ACC112 (cell line): ENCODE measurements around the gene BMPR1A.
"Not testable (repeated sequence)": the region's sequence is repeated elsewhere in the genome, so short reads cannot be mapped to it uniquely, and the experiment has no call there.

Experiments used
- H2AFZ ChIP-seq: fragments of 200-600 bp; sonication (generic); one replicate; pipeline ENCODE4 v1.6.0; 2017; ENCODE audit warnings: antibody characterized with exemption, low read length; ENCODE audit not compliant: unreplicated experiment
- H3K27ac ChIP-seq: fragments of 200-600 bp; sonication (generic); 2 replicates; pipeline ENCODE4 v1.5.1; 2014; ENCODE audit warnings: low read depth, mild to moderate bottlenecking, antibody characterized with exemption, low read length, moderate library complexity
- H3K27me3 ChIP-seq: fragments of 200-600 bp; sonication (generic); 2 replicates; pipeline ENCODE4 v1.6.1; 2014; ENCODE audit warnings: mild to moderate bottlenecking, antibody characterized with exemption, low read length, moderate library complexity, mixed read lengths; ENCODE audit not compliant: insufficient read depth
- H3K36me3 ChIP-seq: fragments of 200-600 bp; sonication (generic); 2 replicates; pipeline ENCODE4 v1.6.1; 2016; ENCODE audit warnings: mild to moderate bottlenecking, antibody characterized with exemption, low read length, moderate library complexity, mixed read lengths; ENCODE audit not compliant: insufficient read depth
- H3K4me1 ChIP-seq: fragments of 200-600 bp; sonication (generic); one replicate; pipeline ENCODE4 v1.6.1; 2016; ENCODE audit warnings: low read length, mixed read lengths; ENCODE audit not compliant: insufficient read depth, unreplicated experiment, control insufficient read depth
- H3K4me3 ChIP-seq: fragments of 200-600 bp; sonication (generic); 2 replicates; pipeline ENCODE4 v1.5.1; 2014; ENCODE audit warnings: mild to moderate bottlenecking, low read depth, low read length
- H3K79me2 ChIP-seq: fragments of 200-600 bp; sonication (generic); one replicate; pipeline ENCODE4 v1.6.0; 2016; ENCODE audit warnings: low read length; ENCODE audit not compliant: control insufficient read depth, unreplicated experiment, insufficient read depth

Gene BMPR1A

DNA sequence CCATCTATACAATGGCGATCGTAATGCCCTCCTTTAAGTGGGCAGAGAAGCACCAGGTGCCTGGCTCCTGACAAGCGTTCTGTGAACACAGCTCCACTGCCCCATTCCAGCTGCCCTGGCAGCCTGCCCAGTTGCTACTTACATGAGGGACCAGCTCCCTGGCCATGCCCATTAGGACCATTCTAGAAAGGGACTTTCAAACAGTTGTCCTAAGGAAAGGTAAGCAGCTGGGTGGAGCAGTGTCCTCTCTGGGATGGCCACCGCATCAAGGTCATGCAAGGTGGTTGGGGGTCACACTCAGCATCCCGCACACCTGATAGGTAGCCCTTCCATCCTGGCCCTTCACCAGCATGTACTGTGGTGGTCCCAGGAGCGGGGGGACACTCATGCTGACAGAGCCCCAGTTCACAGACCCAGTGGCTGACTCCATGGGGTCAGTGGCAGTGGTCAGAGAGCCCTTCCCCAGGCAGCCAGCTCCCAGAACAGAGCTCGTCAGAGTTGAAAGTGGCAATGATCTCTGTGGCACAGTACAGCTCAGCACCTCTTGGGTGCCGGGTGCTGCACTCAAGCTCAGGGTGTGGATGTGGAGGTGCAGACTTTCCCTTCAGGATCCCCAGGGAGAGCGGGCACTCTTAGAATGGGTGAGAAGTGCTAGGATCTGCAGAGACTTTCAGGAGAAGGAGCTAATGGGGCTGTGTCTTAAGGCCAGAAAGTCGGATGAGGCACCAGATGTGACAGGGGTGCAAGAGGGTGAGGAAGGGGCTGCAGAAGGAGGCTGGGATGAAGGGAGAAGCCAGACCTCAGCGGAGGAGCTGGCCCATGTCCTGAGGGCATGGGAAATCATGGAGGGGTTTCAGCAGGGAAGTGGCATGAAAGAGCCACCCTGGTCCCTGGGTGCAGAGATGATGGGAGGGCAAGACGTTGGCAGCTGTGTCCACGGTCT is 190.1 kb downstream of the BMPR1A start:
- Histone ChIP-seq H2AFZ (no peak overlapping the region), H3K4me1 (no peaks in the 10 kb centered on the region), H3K36me3 (no peaks in the 10 kb centered on the region), H3K27ac (no peak overlapping the region), H3K27me3 (peaks cover 7% of the 10 kb centered on the region; the same call in 1 of the 2 replicates), H3K4me3 (no peak overlapping the region), H3K79me2 (no peaks in the 10 kb centered on the region)

DNA sequence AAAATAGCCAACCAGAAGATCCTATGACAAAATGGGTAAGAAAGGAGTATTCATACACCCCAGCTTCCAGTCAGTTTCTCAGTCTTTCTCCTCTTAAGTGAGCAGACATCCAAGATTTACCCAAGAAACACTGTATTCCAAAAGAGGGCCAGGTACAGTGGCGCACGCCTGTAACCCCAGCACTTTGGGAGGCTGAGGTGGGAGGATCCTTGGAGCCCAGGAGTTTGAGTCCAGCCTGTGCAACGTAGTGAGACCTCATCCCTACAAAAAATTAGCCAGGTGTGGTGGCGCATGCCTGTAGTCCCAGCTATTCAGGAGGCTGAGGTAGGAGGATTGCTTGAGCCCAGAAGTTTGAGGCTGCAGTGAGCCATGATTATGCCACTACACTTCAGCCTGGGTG is 191.4 kb downstream of the BMPR1A start:
- not testable (repeated sequence) for H3K79me2 ChIP-seq, H3K27me3 ChIP-seq, H3K36me3 ChIP-seq, H2AFZ ChIP-seq, H3K27ac ChIP-seq, H3K4me1 ChIP-seq, H3K4me3 ChIP-seq

DNA sequence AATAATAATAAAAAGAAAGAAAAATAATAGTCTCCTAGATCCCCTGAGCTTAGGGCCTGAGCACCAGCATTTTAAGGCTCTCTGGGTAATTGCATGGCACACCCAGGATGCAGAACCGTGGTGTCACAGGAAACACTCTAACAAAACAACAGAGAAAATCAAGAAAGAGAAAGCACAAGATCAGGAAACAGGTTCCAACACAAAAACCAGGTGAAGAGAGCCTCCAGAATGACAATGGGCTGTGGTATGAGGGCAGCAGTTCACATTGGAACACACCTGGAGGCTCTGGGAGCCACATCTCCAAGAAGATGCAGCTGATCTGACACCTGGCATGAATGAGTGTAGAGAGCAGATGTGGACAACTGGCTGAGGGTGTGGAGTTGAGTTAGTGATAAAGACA is 193.9 kb downstream of the BMPR1A start:
- Histone ChIP-seq H3K4me3 (no peak overlapping the region), H3K27me3 (no peaks in the 10 kb centered on the region), H3K4me1 (peaks cover 5% of the 10 kb centered on the region), H3K27ac (no peak overlapping the region), H3K36me3 (no peaks in the 10 kb centered on the region), H3K79me2 (no peaks in the 10 kb centered on the region), H2AFZ (no peak overlapping the region)

DNA sequence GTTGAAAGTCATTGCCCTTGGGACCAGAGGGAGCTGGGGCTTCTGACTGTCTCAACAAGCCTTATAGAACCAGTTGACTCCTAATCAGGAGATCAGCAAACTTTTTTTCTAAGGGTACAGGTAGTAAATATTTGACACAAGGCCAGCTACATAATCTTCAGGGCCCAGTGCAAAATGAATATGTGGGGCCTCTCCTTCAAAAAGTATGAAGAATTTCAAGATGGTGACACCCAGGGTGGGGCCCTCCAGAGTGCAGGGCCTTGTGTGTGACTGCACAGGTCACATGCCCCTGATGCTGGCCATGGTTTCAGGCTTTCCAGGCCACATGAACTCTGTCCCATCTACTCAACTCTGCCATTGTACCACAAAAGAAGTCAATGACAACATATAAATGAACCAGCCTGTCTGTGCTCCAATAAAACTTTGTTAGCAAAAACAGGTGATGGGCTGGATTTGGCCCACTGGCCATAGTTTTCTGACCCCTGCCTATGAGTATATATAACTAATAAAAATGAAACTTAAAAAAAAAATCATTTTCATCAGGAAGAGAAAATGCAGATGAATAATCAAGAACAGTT is 194.9 kb downstream of the BMPR1A start:
- no peaks in the 10 kb centered on the region for H3K79me2 ChIP-seq
- H2AFZ ChIP-seq: no peak overlapping the region
- no peaks in the 10 kb centered on the region for H3K36me3 ChIP-seq
- no peaks in the 10 kb centered on the region for H3K27me3 ChIP-seq
- H3K27ac ChIP-seq: no peak overlapping the region
- H3K4me3 ChIP-seq: no peak overlapping the region
- peaks cover 5% of the 10 kb centered on the region for H3K4me1 ChIP-seq

DNA sequence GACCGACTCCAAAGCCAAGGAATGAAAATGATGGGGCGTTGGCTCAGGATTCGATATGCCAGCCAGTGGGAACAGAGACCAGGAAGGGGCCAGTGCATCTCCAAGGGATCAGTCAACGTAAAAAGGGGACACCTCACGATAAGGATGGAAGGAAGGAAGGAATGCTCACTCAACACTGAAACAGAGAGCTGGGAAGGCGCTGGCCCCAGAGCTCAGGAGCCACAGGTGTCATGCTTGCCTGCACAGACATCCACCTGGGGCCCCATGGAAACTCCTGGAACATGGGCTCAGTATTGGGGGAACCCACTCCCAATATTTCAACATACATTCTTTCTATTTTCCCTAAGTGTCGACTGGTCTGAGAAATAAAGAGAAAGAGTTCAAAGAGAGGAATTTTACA is 195.7 kb downstream of the BMPR1A start:
- Histone ChIP-seq H3K27ac (no peak overlapping the region), H3K36me3 (no peaks in the 10 kb centered on the region), H3K79me2 (no peaks in the 10 kb centered on the region), H3K27me3 (no peaks in the 10 kb centered on the region), H3K4me3 (no peak overlapping the region), H2AFZ (no peak overlapping the region), H3K4me1 (peaks cover 5% of the 10 kb centered on the region)

DNA sequence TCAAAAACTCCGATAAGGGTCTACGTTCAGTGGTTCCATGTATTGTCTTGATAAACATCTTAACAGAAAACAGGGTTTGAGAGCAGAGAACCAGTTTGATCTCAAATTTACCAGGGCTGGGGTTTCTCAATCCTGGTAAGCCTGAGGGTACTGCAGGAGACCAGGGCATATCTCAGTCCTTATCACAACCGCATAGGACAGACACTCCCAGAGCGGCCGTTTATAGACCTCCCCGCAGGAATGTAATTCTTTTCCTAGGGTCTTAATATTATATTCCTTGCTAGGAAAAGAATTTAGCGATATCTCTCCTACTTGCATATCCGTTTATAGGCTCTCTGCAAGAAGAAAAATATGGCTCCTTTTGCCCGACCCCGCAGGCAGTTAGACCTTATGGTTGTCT is 196.3 kb downstream of the BMPR1A start:
- not testable (repeated sequence) for H3K4me1 ChIP-seq, H3K27ac ChIP-seq, H3K4me3 ChIP-seq, H3K27me3 ChIP-seq, H3K79me2 ChIP-seq, H3K36me3 ChIP-seq, H2AFZ ChIP-seq

DNA sequence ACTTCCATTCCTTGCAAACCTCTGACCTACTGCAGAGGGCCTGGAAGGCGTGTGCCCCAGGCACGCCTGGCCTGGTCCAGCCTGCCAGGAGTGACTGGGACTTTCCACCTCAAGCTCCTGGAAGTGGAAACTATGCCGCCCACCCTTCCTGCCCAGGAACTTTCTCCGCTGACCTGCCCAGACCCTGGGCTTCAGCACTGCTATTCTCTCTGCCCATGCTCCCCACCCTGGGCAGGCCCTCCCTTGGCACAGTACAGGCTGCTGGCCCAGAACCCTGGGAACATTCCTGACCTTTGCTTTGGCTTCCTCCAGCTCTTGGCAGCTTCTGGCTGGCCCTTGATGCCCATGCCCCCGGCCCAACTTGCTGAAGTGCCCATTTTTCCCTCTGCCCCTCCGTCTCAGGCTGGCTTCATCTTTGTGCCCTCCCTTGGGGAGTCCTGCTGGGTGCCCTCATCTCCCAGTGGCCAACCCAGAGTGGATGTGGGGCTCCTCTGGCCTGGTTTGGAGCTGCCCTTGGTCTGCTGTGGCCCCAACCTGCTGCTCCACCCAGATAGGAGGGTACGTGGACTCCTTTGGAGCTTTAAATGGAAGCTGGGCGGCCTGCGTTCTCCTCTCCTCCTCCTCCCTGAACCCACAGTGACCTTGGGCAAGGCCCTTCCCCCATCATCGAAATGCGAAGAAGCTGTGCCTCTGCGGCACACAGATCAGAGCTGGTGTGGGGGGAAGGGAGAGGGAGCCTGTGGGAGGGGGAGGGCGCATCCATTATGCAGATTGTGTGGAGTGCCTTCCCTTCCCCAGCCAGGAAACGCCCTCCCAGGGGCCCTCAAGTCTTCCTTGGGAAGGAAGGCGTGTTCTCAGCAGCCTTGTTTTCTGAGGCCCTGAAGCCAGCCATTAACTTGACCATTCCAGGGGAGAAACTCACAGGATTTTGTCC is 197.6 kb downstream of the BMPR1A start:
- Histone ChIP-seq H3K36me3 (no peaks in the 10 kb centered on the region), H3K4me1 (peaks cover 11% of the 10 kb centered on the region), H3K4me3 (no peak overlapping the region), H2AFZ (no peak overlapping the region), H3K27me3 (no peaks in the 10 kb centered on the region), H3K79me2 (no peaks in the 10 kb centered on the region), H3K27ac (no peak overlapping the region)

DNA sequence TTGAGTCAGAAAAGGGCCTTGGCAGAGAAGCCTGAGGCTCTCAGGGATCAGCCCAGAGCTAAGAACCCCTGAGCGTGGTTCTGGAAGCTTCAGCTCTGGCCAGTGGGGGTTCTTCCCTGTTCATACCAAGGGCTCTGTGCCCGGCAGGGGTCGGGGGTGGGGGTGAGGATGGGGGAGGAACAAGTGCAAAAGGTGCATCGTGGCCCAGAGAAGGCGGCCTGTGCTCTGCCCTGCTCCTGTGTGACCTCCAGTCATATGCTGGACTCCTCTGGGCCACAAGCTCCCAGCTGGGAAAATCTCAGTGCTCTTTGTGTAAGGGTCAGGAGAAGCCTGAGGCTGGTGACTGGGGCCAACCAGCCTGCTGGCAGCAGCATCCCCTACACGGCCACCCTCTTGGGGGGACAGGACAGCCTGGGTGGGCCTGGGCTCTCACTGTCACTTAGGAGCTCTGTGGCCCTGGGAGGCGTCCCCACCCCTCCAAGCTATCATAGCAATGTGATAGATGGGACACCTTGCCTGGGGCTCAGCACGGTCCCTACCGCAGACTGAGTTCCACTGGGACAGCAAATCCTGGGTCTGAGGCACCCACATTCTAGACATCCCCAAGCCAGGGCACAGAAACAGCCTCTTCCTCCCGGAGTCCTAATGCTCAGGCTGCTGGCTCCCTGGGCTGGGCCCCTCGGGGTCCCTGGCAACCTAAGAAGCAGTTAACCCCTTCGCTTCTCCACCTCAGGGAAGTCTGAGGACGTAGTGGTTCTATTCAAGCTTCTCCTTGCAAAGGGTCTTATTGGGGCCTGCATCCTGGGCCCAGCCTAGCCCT is 198.5 kb downstream of the BMPR1A start:
- H3K27ac ChIP-seq: no peak overlapping the region
- no peak overlapping the region for H2AFZ ChIP-seq
- no peak overlapping the region for H3K4me3 ChIP-seq
- H3K79me2 ChIP-seq: no peaks in the 10 kb centered on the region
- no peaks in the 10 kb centered on the region for H3K27me3 ChIP-seq
- peaks cover 20% of the 10 kb centered on the region for H3K4me1 ChIP-seq
- no peaks in the 10 kb centered on the region for H3K36me3 ChIP-seq

DNA sequence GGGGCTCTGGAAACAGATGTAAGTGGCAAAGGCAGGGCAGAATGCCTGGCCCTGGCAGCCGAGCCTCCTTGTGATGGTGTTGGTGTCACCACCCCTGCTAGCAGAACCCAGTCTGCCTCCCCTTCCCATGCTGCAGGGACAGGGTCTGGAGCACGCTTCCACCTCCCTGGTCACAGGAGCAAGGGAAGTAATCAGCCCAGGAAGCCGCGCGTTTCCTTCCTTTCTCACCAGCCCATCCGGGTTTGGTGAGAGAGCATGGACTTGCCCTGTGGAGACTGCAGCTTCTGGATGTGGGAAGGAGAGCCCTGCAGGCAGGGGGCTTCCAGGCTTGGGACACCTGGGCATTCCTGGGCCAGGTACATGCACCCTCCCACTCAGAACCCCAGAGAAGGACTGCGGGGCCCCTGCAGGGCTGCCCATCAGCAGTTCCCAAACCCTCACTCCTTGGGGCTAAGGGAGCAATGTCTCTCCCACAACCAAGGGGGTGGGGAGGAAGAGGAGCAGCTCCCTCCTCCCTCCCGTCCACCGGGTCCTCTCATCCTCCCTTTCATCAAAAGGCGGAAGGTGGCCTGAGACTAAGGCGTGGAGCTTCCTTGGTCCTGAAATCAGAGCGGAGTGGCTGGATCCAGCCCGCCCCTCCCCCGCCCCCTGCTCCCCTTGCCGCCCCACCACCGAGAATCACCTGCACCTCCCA is 199.2 kb downstream of the BMPR1A start:
- peaks cover 28% of the 10 kb centered on the region for H3K4me1 ChIP-seq
- no peak overlapping the region for H3K4me3 ChIP-seq
- no peaks in the 10 kb centered on the region for H3K27me3 ChIP-seq
- H3K79me2 ChIP-seq: no peaks in the 10 kb centered on the region
- H2AFZ ChIP-seq: no peak overlapping the region
- H3K36me3 ChIP-seq: no peaks in the 10 kb centered on the region
- H3K27ac ChIP-seq: no peak overlapping the region
